NB4 (cell line): ENCODE data around the gene UTS2B.
"Not testable (repeated sequence)": the region's sequence is repeated elsewhere in the genome, so short reads cannot be mapped to it uniquely, and the experiment has no call there.

Source experiments
- DNase-seq: peaks from one replicate; pipeline ENCODE4 v3.0.0; 2010; ENCODE audit warnings: low read depth
- H3K4me3 ChIP-seq: one replicate; pipeline ENCODE4 v1.5.1; 2011; ENCODE audit warnings: mild to moderate bottlenecking, low read depth, low read length, moderate library complexity
- CTCF ChIP-seq: IDR thresholded peaks from one replicate; pipeline ENCODE4 v1.5.1; 2012; ENCODE audit warnings: low read depth, low read length
- MAX ChIP-seq: IDR thresholded peaks from 2 replicates; pipeline ENCODE4 v1.6.1; 2011; ENCODE audit warnings: low read depth, low read length
- MYC ChIP-seq: IDR thresholded peaks from 2 replicates; pipeline ENCODE4 v1.6.1; 2011; ENCODE audit warnings: low read depth, low read length
- POLR2A ChIP-seq: IDR thresholded peaks from 2 replicates; pipeline ENCODE4 v1.6.1; 2011; ENCODE audit warnings: mild to moderate bottlenecking; ENCODE audit not compliant: insufficient read length; ENCODE audit errors: extremely low read depth

The UTS2B gene

GRCh38 chr3:191254098-191254873, 76.0 kb downstream of the UTS2B start:
- TF ChIP-seq MAX (no peak), CTCF (no peak), MYC (no peak), POLR2A (no peak)
- DNase-seq = no peak
- H3K4me3 ChIP-seq = no peak overlapping the region

GRCh38 chr3:191253089-191253799, 77.1 kb downstream of the UTS2B start:
- H3K4me3 ChIP-seq = no peak overlapping the region
- no peak for DNase-seq
- TF ChIP-seq CTCF = no peak
- TF ChIP-seq POLR2A = no peak
- no peak for TF ChIP-seq MYC
- no peak for TF ChIP-seq MAX

- DNase-seq = peak; percentile 9
- TF ChIP-seq MAX = no peak
- TF ChIP-seq POLR2A = no peak
- no peak for TF ChIP-seq MYC
- TF ChIP-seq CTCF = no peak
- no peak overlapping the region for H3K4me3 ChIP-seq
Measured at GRCh38 chr3:191246630-191247029, 83.7 kb downstream of the UTS2B start.

- peak; percentile 51 for DNase-seq
Measured at GRCh38 chr3:191246034-191246433, 84.3 kb downstream of the UTS2B start.

GRCh38 chr3:191244242-191244867, 86.0 kb downstream of the UTS2B start:
- no peak for TF ChIP-seq MYC
- no peak for TF ChIP-seq POLR2A
- no peak for TF ChIP-seq MAX
- H3K4me3 ChIP-seq = no peak overlapping the region
- DNase-seq = no peak

More at GRCh38 chr3:191246034-191246433, 84.3 kb downstream of the UTS2B start:
- not testable (repeated sequence) for H3K4me3 ChIP-seq

- TF ChIP-seq MAX (no peak), POLR2A (no peak), MYC (no peak), CTCF (no peak)
- no peak for DNase-seq
- H3K4me3 ChIP-seq = no peak overlapping the region
Measured at GRCh38 chr3:191240486-191240885, 89.8 kb downstream of the UTS2B start.
